Stomach (tissue), 4 donors: ENCODE measurements around the gene CDKL1.

Experiments
- CTCF ChIP-seq, 7 experiments: fragments of 450-650 bp in 4 of 7; fragments of 200-600 bp in 3 of 7; sonication (generic) in 3 of 7; IDR thresholded peaks; one replicate each; pipeline ENCODE4 v1.5.1; 2016 to 2019; ENCODE audit warnings: antibody characterized with exemption in 7 of 7, control low read depth in 2 of 7, mild to moderate bottlenecking in 1 of 7
- EP300 ChIP-seq: sonication (generic); formaldehyde crosslinking; IDR thresholded peaks from one replicate; pipeline ENCODE4 v1.6.1; 2017; ENCODE audit warnings: antibody characterized with exemption
- POLR2A ChIP-seq, 4 donors: fragments of 450-650 bp; IDR thresholded peaks; one replicate each; pipeline ENCODE4 v1.6.1; 2016; ENCODE audit warnings: antibody characterized with exemption in 4 of 4, control low read depth in 2 of 4, mild to moderate bottlenecking in 1 of 4, moderate library complexity in 1 of 4

GRCh38 chr14:50402965-50403364 is 6.3 kb upstream of the CDKL1 start:
- TF ChIP-seq POLR2A (IDR thresholded peaks at IDR 0.05) (no peak), CTCF (IDR thresholded peaks at IDR 0.05) (no peak), EP300 (no peak)
